H1 (cell line): ENCODE results near the gene TXLNB. TPM values are rescaled to one million over a fixed set of nuclear protein-coding genes. Genes with fewer than 3 reads are reported as not detected.
A peak's percentile ranks its signal among the peaks of the same experiment; 100 is the strongest.

Experiments used
- CTCF ChIA-PET: fragments of 300-600 bp; sonication (Branson Sonifier 250); formaldehyde crosslinking; loops from one replicate; lab custom pipeline; 2021; ENCODE audit not compliant: partially characterized antibody; lab: Charles Lee
- POLR2A ChIA-PET: fragments of 300-600 bp; sonication (Branson Sonifier 250); formaldehyde crosslinking; loops from one replicate; lab custom pipeline; 2021; ENCODE audit warnings: inconsistent platforms; ENCODE audit not compliant: partially characterized antibody; lab: Charles Lee
- DNase-seq, 2 experiments: peaks; one replicate each; pipeline versions ENCODE4 v3.0.0 to v3.0.0-alpha.2; 2010 to 2022; ENCODE audit warnings: low spot score in 2 of 2, low read depth in 1 of 2, mixed read lengths in 1 of 2
- FAIRE-seq: peaks from 2 replicates; lab custom pipeline; 2011; peaks lifted over from hg19 to GRCh38; lab: Jason Lieb, UNC
- H2AFZ ChIP-seq: 2 replicates; pipeline ENCODE4 v1.8.1; 2012; ENCODE audit warnings: low read length, inconsistent platforms
- H2AK5ac ChIP-seq: 2 replicates; pipeline ENCODE4 v1.6.1; 2013; ENCODE audit warnings: low read depth, low read length
- H2BK120ac ChIP-seq: replicated peaks from 2 replicates; pipeline ENCODE3; 2013; ENCODE audit warnings: low read depth, low read length, inconsistent platforms
- H2BK12ac ChIP-seq: 2 replicates; pipeline ENCODE4 v1.6.1; 2013; ENCODE audit warnings: low read depth, low read length
- H2BK15ac ChIP-seq: 2 replicates; pipeline ENCODE4 v1.6.1; 2013; ENCODE audit warnings: low read length
- H2BK20ac ChIP-seq: 2 replicates; pipeline ENCODE4 v1.6.1; 2013; ENCODE audit warnings: low read length
- H2BK5ac ChIP-seq: 2 replicates; pipeline ENCODE4 v1.6.1; 2013; ENCODE audit warnings: low read depth, low read length
- H3K14ac ChIP-seq: 2 replicates; pipeline ENCODE4 v1.6.1; 2013; ENCODE audit warnings: inconsistent platforms; ENCODE audit not compliant: insufficient read length
- H3K18ac ChIP-seq: 2 replicates; pipeline ENCODE4 v1.6.1; 2013; ENCODE audit warnings: low read length; ENCODE audit errors: extremely low read depth
- H3K23ac ChIP-seq: 2 replicates; pipeline ENCODE4 v1.6.1; 2013; ENCODE audit warnings: inconsistent platforms; ENCODE audit not compliant: insufficient read length
- H3K23me2 ChIP-seq: 2 replicates; pipeline ENCODE4 v1.6.1; 2013; ENCODE audit warnings: low read depth, low read length
- H3K27ac ChIP-seq: 2 replicates; pipeline ENCODE4 v1.6.1; 2011; ENCODE audit warnings: low read depth, low read length, inconsistent platforms
- H3K27me3 ChIP-seq, 4 experiments: replicated peaks in 1 of 4; 1 replicate in 1 of 4; 2 replicates in 3 of 4; pipeline versions ENCODE4 v1.6.1 to v1.8.1; 2011 to 2013; ENCODE audit warnings: low read length in 3 of 4, mild to moderate bottlenecking in 3 of 4, inconsistent platforms in 2 of 4, mixed read lengths in 2 of 4, moderate library complexity in 1 of 4; ENCODE audit not compliant: control insufficient read depth in 3 of 4, insufficient read depth in 3 of 4; ENCODE audit errors: extremely low read depth in 1 of 4
- H3K36me3 ChIP-seq, 4 experiments: 2 replicates each; pipeline versions ENCODE4 v1.6.1 to v1.8.1; 2011 to 2013; ENCODE audit warnings: mild to moderate bottlenecking in 4 of 4, low read length in 3 of 4, moderate library complexity in 2 of 4, control low read depth in 1 of 4, inconsistent platforms in 1 of 4; ENCODE audit not compliant: insufficient read depth in 4 of 4, control insufficient read depth in 2 of 4
- H3K4ac ChIP-seq: replicated peaks from 2 replicates; pipeline ENCODE3; 2013; ENCODE audit warnings: low read length, low read depth, mixed read lengths, inconsistent platforms; ENCODE audit not compliant: insufficient read length
- H3K4me1 ChIP-seq, 4 experiments: replicated peaks in 1 of 4; 1 replicate in 1 of 4; 2 replicates in 3 of 4; pipeline versions ENCODE4 v1.6.1 to v1.8.1; 2011 to 2013; ENCODE audit warnings: low read length in 3 of 4, inconsistent platforms in 2 of 4, mixed read lengths in 1 of 4; ENCODE audit not compliant: insufficient read depth in 4 of 4, control insufficient read depth in 3 of 4
- H3K4me2 ChIP-seq, 2 experiments: 2 replicates each; pipeline versions ENCODE4 v1.6.1 to v1.8.1; 2011 to 2013; ENCODE audit warnings: low read depth in 2 of 2, low read length in 2 of 2, control low read depth in 1 of 2, inconsistent platforms in 1 of 2, mild to moderate bottlenecking in 1 of 2; ENCODE audit not compliant: insufficient read depth in 1 of 2
- H3K4me3 ChIP-seq, 4 experiments: fragments of 200-600, 300-600 bp in 1 of 4; sonication (generic), shearing (Covaris generic), sonication (Bioruptor Twin) in 1 of 4; 2 replicates each; pipeline versions ENCODE4 v1.5.1 to v1.8.1; 2011 to 2016; ENCODE audit warnings: low read length in 4 of 4, low read depth in 3 of 4, control low read depth in 2 of 4, inconsistent platforms in 2 of 4, mild to moderate bottlenecking in 2 of 4, mixed read lengths in 1 of 4, moderate library complexity in 1 of 4; ENCODE audit not compliant: insufficient read depth in 2 of 4; ENCODE audit errors: extremely low read depth in 1 of 4
- H3K56ac ChIP-seq: replicated peaks from 2 replicates; pipeline ENCODE3; 2013; ENCODE audit warnings: low read depth, mild to moderate bottlenecking, mixed read lengths, low read length, inconsistent platforms; ENCODE audit not compliant: insufficient read length
- H3K79me1 ChIP-seq: 2 replicates; pipeline ENCODE4 v1.6.1; 2013; ENCODE audit warnings: low read depth, low read length, control low read depth
- H3K79me2 ChIP-seq, 2 experiments: 2 replicates each; pipeline versions ENCODE4 v1.6.1 to v1.8.1; 2012 to 2013; ENCODE audit warnings: low read length in 2 of 2, mild to moderate bottlenecking in 2 of 2, inconsistent platforms in 1 of 2; ENCODE audit not compliant: insufficient read depth in 2 of 2, control insufficient read depth in 1 of 2
- H3K9ac ChIP-seq, 4 experiments: replicated peaks in 1 of 4; 1 replicate in 1 of 4; 2 replicates in 3 of 4; pipeline versions ENCODE4 v1.6.1 to v1.8.1; 2011 to 2013; ENCODE audit warnings: low read depth in 3 of 4, low read length in 3 of 4, control low read depth in 2 of 4, mild to moderate bottlenecking in 2 of 4, moderate library complexity in 2 of 4, inconsistent platforms in 1 of 4; ENCODE audit errors: extremely low read depth in 1 of 4
- H3K9me3 ChIP-seq, 2 experiments: 2 replicates each; pipeline versions ENCODE4 v1.6.1 to v1.8.1; 2012 to 2013; ENCODE audit warnings: mild to moderate bottlenecking in 2 of 2, moderate library complexity in 2 of 2, control low read depth in 1 of 2, inconsistent platforms in 1 of 2, low read depth in 1 of 2, low read length in 1 of 2, mixed read lengths in 1 of 2; ENCODE audit not compliant: insufficient read depth in 2 of 2
- H4K20me1 ChIP-seq, 2 experiments: replicated peaks in 1 of 2; 2 replicates each; pipeline versions ENCODE3 to v1.8.1; 2011 to 2013; ENCODE audit warnings: inconsistent platforms in 2 of 2, low read length in 2 of 2, mild to moderate bottlenecking in 1 of 2; ENCODE audit not compliant: insufficient read depth in 2 of 2, control insufficient read depth in 1 of 2
- H4K5ac ChIP-seq: 2 replicates; pipeline ENCODE4 v1.6.1; 2013; ENCODE audit warnings: low read length, low read depth, mixed read lengths, inconsistent platforms; ENCODE audit not compliant: insufficient read length
- H4K8ac ChIP-seq: 2 replicates; pipeline ENCODE4 v1.8.0; 2013; ENCODE audit warnings: mild to moderate bottlenecking, moderate library complexity, low read length, inconsistent platforms; ENCODE audit not compliant: insufficient read depth; ENCODE audit errors: extremely low read depth
- H4K91ac ChIP-seq: replicated peaks from 2 replicates; pipeline ENCODE3; 2013; ENCODE audit warnings: low read length, mixed read lengths, inconsistent platforms; ENCODE audit not compliant: insufficient read length
- GTF2F1 ChIP-seq: IDR thresholded peaks from 2 replicates; pipeline ENCODE4 v1.6.1; 2012; ENCODE audit warnings: low read depth, low read length, improper control_type of control experiment, borderline replicate concordance
- WGBS, 2 experiments: shearing (Covaris generic) in 1 of 2; methylation state at CpG; one replicate each; pipeline versions ENCODE4 v1.1.6 to v1.1.7; 2013 to 2015; ENCODE audit warnings: low lambda C conversion rate in 2 of 2, mixed read lengths in 2 of 2, inconsistent platforms in 1 of 2, low coverage in 1 of 2, missing lambda C conversion rate in 1 of 2; ENCODE audit not compliant: insufficient replicate concordance in 2 of 2, insufficient coverage in 1 of 2, insufficient read length in 1 of 2; ENCODE audit errors: extremely low coverage in 1 of 2, missing lambda C conversion rate in 1 of 2; 5-methylcytosine and 5-hydroxymethylcytosine counted together
- polyA plus RNA-seq, 7 experiments: library from polyadenylated mRNA; depleted of rRNA in 3 of 7; stranded (reverse) in 5 of 7; unstranded in 2 of 7; fragments of >200 nt in 5 of 7; fragments of 200-250 nt in 2 of 7; gene quantifications; 1 replicate in 5 of 7; 2 replicates in 1 of 7; 4 replicates in 1 of 7; pipeline versions ENCODE4 v1.2.1 to v1.2.3, GENCODE V29; 2011 to 2013; ENCODE audit warnings: missing spikeins in 2 of 7, mixed read lengths in 2 of 7
- total RNA-seq: library from RNA; stranded (reverse); fragmentation: NEBNext Ultra II Directional; extraction: Animal tissue kit (Norgen Biotek cat#: 25700); gene quantifications from 2 replicates; pipeline ENCODE4 v1.2.1, GENCODE V29; 2021

Gene TXLNB
- total and polyA plus RNA-seq, 2 of the 8 experiments (the other 6 are each of a cell fraction or from before 2014, with no cell fraction given) = 0.05 to 0.17 TPM

- no peak overlapping the region for H2AK5ac ChIP-seq
- no peaks in the 10 kb centered on the region for H3K79me1 ChIP-seq
- H3K56ac ChIP-seq = no peak overlapping the region
- FAIRE-seq = no peak
- H3K27ac ChIP-seq = no peak overlapping the region
- no peaks in the 10 kb centered on the region for H3K79me2 ChIP-seq
- no peak overlapping the region for H4K91ac ChIP-seq
- ChIA-PET CTCF (interaction anchor here (0.6 to 1.0 kb wide), 2 partner anchors 66 to 657 kb away, joined by 3 read pairs; no protein-coding TSS in a partner anchor), POLR2A (interaction anchor here (0.7 to 1.3 kb wide), 3 partner anchors 10 to 67 kb away, joined by 3 to 4 read pairs (median 3); no protein-coding TSS in a partner anchor)
- no peaks in the 10 kb centered on the region for H3K27me3 ChIP-seq
- H3K9me3 ChIP-seq = no peaks in the 10 kb centered on the region
- peak overlapping the region; percentile 4 for H4K5ac ChIP-seq
- H3K23ac ChIP-seq = no peak overlapping the region
- H3K23me2 ChIP-seq = no peaks in the 10 kb centered on the region
- H3K4me3 ChIP-seq = no peak overlapping the region
- H2BK15ac ChIP-seq = no peak overlapping the region
- no peak overlapping the region for H2BK5ac ChIP-seq
- peaks cover 3 to 22% (median 13%) of the 10 kb centered on the region in 4 experiments; a peak in 5 of 7 replicates for H3K4me1 ChIP-seq
- no peak for DNase-seq
- no peak overlapping the region for H3K14ac ChIP-seq
- H3K4ac ChIP-seq = no peak overlapping the region
- H3K18ac ChIP-seq = no peak overlapping the region; the same call in 1 of the 2 replicates
- H4K20me1 ChIP-seq = no peaks in the 10 kb centered on the region
- no peak overlapping the region for H3K4me2 ChIP-seq
- peak overlapping the region; percentile 75; the same call in 1 of the 2 replicates for H2BK12ac ChIP-seq
- H3K36me3 ChIP-seq = no peaks in the 10 kb centered on the region
- WGBS, 2 experiments = 82% methylated on average over 2 of the region's 2 CpGs; no CpG with 5 or more reads in 1 of the 2 experiments
- no peak overlapping the region for H4K8ac ChIP-seq
- H3K9ac ChIP-seq = no peak overlapping the region
- peak overlapping the region; percentile 90 for H2BK120ac ChIP-seq
- no peak overlapping the region for H2BK20ac ChIP-seq
- no peak for TF ChIP-seq GTF2F1
- H2AFZ ChIP-seq = 0 out of 2 replicates have a peak overlapping the region, but pooled peaks have one; percentile 9
These were observed 25.0 kb upstream of the TXLNB start for GRCh38 chr6:139316622-139317317.
